Measurements from ENCODE around the gene ATP6V1G1. TPM values are rescaled to one million over a fixed set of nuclear protein-coding genes. Genes with fewer than 3 reads are reported as not detected.

Gene ATP6V1G1
- total RNA-seq, 2 experiments from 2014 or later, result 144 to 148 TPM

DNA sequence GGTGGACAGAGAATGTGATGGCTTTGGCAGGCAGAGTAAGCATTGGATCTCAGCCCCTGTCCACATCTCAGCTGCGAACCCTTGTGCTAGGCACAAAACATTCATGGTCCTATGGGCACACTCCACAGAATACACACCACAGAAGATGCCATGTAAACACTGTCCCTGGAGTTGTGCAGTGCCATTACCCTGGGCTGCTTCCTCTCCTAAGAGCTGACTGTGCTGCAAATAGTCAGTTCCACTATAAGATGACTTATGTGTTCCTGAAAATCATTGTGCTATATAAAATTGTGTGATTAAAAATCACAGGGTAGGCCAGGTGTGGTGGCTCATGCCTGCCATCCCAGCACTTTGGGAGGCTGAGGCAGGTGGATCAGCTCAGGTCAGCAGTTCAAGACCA, 31.9 kb upstream of the ATP6V1G1 start:
- no peak for DNase-seq
- ChIA-PET POLR2A (no interaction called here), CTCF (no interaction called here)
- H3K27ac ChIP-seq (ENCODE audit: low read depth in 1 of 2, low read length in 2 of 2), result no peak overlapping the region
- H3K9me3 ChIP-seq (ENCODE audit: control insufficient read depth in 1 of 2, insufficient read depth in 1 of 2, low read length in 2 of 2), result peaks cover 0 to 4% of the 10 kb centered on the region in 2 experiments
- H3K36me3 ChIP-seq (ENCODE audit: insufficient read depth, low read length), result no peaks in the 10 kb centered on the region
- no peak overlapping the region for H3K4me3 Mint-ChIP-seq
- ATAC-seq (ENCODE audit: poor library complexity), result no peak
- no peak overlapping the region for H3K4me3 ChIP-seq (ENCODE audit: low read length)
- intact Hi-C loops (cut with DNase I, micrococcal nuclease), result no loop called here
- no peak overlapping the region for H3K27ac Mint-ChIP-seq
- no peaks in the 10 kb centered on the region for H3K27me3 ChIP-seq (ENCODE audit: control insufficient read depth in 1 of 2, insufficient read depth in 2 of 2, low read length in 2 of 2)
- H3K9me3 Mint-ChIP-seq, result no peaks in the 10 kb centered on the region
- H3K4me1 Mint-ChIP-seq (ENCODE audit: low read depth), result no peaks in the 10 kb centered on the region
- H3K4me1 ChIP-seq (ENCODE audit: insufficient read depth, low read length), result no peaks in the 10 kb centered on the region
- no peaks in the 10 kb centered on the region for H3K36me3 Mint-ChIP-seq (ENCODE audit: low read depth)
- TF ChIP-seq CTCF (IDR thresholded peaks at IDR 0.05), result no peak
- H3K27me3 Mint-ChIP-seq, result peaks cover 12% of the 10 kb centered on the region

DNA sequence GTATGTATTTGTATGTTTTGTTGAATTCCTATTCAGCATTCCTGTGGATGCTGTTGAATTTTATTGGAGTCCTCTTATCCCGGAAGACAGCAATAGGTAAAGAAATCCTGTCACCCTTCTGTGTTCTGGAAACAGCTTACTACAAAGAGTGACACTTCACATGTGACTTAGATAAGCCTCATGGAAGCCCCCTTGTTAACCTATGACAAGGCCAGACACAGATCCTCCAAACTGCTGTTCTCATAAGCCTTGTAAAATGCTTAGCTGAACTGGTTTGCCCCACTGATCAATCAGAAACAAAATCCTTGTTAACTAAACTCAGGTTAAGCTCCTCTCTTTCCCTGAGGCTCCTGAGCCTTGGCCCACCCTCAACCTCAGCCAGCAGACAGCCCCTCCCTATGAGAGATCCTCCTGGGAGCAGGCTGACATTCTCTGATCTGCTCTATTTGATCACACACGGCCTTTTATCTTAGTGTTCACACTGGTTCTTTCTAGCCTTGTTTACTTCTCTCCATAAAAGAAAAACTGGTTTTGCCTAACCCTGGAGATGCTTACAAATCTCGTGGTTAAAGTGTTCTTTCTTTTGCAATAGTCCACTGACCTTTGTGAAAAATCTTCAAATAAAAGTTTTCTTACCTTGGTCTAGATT, 29.4 kb upstream of the ATP6V1G1 start:
- CTCF ChIA-PET, result no interaction called here
- no peaks in the 10 kb centered on the region for H3K27me3 ChIP-seq (ENCODE audit: control insufficient read depth in 1 of 2, insufficient read depth in 2 of 2, low read length in 2 of 2)

DNA sequence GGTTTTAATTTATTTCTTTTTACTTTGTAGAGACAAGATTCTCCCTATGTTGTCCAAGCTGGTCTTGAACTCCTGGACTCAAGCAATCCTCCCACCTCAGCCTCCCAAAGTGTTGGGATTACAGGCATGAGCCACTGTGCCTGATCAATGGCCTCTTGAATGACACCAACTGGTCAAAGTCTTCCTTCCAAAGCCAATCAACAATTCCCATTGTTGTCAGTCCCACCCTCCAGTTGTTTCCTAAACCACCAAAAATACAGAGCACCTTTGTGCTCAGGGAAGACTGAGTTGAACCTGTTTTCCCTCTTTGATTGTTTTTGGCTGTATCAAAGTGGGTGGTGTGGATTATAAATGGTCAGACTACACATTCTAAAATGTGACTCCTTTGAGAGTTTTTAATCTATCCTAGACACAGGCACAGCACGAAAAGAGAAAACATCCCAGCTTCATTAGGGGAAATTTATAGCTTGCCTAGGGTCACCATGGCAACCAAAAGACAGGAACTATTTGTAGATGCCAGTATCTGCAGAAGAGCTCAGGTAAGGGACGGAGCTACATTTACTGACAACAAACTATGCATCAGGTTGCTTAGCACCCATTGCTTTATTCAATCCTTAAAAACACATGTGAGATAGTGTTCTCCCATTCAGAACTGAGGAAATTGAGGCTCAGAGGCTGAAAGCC, 27.6 kb upstream of the ATP6V1G1 start:
- Histone ChIP-seq H3K27me3 (ENCODE audit: control insufficient read depth in 1 of 2, insufficient read depth in 2 of 2, low read length in 2 of 2) (no peaks in the 10 kb centered on the region), H3K36me3 (ENCODE audit: insufficient read depth, low read length) (no peaks in the 10 kb centered on the region), H3K4me3 (ENCODE audit: low read length) (no peak overlapping the region), H3K9me3 (ENCODE audit: control insufficient read depth in 1 of 2, insufficient read depth in 1 of 2, low read length in 2 of 2) (peaks cover 0 to 4% of the 10 kb centered on the region in 2 experiments), H3K27ac (ENCODE audit: low read depth in 1 of 2, low read length in 2 of 2) (no peak overlapping the region), H3K4me1 (ENCODE audit: insufficient read depth, low read length) (no peaks in the 10 kb centered on the region)
- intact Hi-C loops (cut with DNase I, micrococcal nuclease), result no loop called here
- no peak for ATAC-seq (ENCODE audit: poor library complexity)
- no peaks in the 10 kb centered on the region for H3K36me3 Mint-ChIP-seq (ENCODE audit: low read depth)
- POLR2A ChIA-PET, result no interaction called here
- H3K4me3 Mint-ChIP-seq, result no peak overlapping the region
- peaks cover 28% of the 10 kb centered on the region for H3K27me3 Mint-ChIP-seq
- H3K27ac Mint-ChIP-seq, result no peak overlapping the region
- no peaks in the 10 kb centered on the region for H3K9me3 Mint-ChIP-seq
- H3K4me1 Mint-ChIP-seq (ENCODE audit: low read depth), result no peaks in the 10 kb centered on the region
- peak in 1 of 14 experiments; percentile 39 for DNase-seq
- CTCF ChIA-PET, result interaction anchor here (0.7 to 1.3 kb wide), 2 partner anchors 94 to 340 kb away, joined by 3 read pairs; no protein-coding TSS in a partner anchor
- no peak for TF ChIP-seq CTCF (IDR thresholded peaks at IDR 0.05)

More for the DNA sequence above, 29.4 kb upstream of the ATP6V1G1 start:
- POLR2A ChIA-PET, result no interaction called here
- Histone ChIP-seq H3K9me3 (ENCODE audit: control insufficient read depth in 1 of 2, insufficient read depth in 1 of 2, low read length in 2 of 2) (peaks cover 0 to 4% of the 10 kb centered on the region in 2 experiments), H3K27ac (ENCODE audit: low read depth in 1 of 2, low read length in 2 of 2) (no peak overlapping the region), H3K4me1 (ENCODE audit: insufficient read depth, low read length) (no peaks in the 10 kb centered on the region), H3K36me3 (ENCODE audit: insufficient read depth, low read length) (no peaks in the 10 kb centered on the region), H3K4me3 (ENCODE audit: low read length) (no peak overlapping the region)
- H3K9me3 Mint-ChIP-seq, result no peaks in the 10 kb centered on the region
- intact Hi-C loops (cut with DNase I, micrococcal nuclease), result no loop called here
- DNase-seq, result no peak
- no peak for TF ChIP-seq CTCF (IDR thresholded peaks at IDR 0.05)
- no peak overlapping the region for H3K27ac Mint-ChIP-seq
- no peaks in the 10 kb centered on the region for H3K4me1 Mint-ChIP-seq (ENCODE audit: low read depth)
- ATAC-seq (ENCODE audit: poor library complexity), result no peak
- H3K4me3 Mint-ChIP-seq, result no peak overlapping the region
- no peaks in the 10 kb centered on the region for H3K36me3 Mint-ChIP-seq (ENCODE audit: low read depth)
- peaks cover 27% of the 10 kb centered on the region for H3K27me3 Mint-ChIP-seq

Data from CD4-positive, alpha-beta T cell (primary cell).